GM12865 (cell line): ENCODE measurements around the gene PHF21B.

Source experiments
- DNase-seq: peaks from one replicate; pipeline ENCODE4 v3.0.0; 2010; ENCODE audit warnings: low read depth
- H3K4me3 ChIP-seq: 2 replicates; pipeline ENCODE4 v1.5.1; 2011; ENCODE audit warnings: mild to moderate bottlenecking, low read depth, low read length, control low read depth
- TF ChIP-seq, protein P1 (sequence below): IDR thresholded peaks from 2 replicates; pipeline ENCODE4 v1.5.1; 2011; ENCODE audit warnings: low read length, control low read depth, low read depth, inconsistent platforms; ENCODE audit not compliant: insufficient read depth; ENCODE audit errors: missing control alignments

Gene PHF21B

DNA sequence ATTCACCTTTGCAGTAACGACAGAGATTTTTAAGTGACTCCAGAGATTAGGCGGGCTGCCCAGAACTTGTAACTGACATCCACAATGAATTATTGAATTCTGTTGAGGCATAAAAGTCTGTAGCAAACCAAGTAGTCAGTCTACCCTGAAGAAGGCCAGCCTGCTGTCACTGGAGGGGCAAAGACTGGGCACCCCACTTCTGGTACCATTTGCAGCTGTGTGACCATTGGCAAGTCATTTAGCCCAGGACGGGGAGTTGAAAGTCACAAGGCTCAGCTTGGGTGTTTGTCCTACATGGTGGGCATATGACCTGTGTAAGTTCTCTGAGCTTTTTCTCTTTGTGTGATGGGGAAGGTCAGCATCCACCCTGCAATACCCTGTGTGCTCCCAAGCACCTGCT, 138.0 kb downstream of the PHF21B start:
- TF ChIP-seq, protein P1, sequence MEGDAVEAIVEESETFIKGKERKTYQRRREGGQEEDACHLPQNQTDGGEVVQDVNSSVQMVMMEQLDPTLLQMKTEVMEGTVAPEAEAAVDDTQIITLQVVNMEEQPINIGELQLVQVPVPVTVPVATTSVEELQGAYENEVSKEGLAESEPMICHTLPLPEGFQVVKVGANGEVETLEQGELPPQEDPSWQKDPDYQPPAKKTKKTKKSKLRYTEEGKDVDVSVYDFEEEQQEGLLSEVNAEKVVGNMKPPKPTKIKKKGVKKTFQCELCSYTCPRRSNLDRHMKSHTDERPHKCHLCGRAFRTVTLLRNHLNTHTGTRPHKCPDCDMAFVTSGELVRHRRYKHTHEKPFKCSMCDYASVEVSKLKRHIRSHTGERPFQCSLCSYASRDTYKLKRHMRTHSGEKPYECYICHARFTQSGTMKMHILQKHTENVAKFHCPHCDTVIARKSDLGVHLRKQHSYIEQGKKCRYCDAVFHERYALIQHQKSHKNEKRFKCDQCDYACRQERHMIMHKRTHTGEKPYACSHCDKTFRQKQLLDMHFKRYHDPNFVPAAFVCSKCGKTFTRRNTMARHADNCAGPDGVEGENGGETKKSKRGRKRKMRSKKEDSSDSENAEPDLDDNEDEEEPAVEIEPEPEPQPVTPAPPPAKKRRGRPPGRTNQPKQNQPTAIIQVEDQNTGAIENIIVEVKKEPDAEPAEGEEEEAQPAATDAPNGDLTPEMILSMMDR = no peak
- no peak overlapping the region for H3K4me3 ChIP-seq
- no peak for DNase-seq

DNA sequence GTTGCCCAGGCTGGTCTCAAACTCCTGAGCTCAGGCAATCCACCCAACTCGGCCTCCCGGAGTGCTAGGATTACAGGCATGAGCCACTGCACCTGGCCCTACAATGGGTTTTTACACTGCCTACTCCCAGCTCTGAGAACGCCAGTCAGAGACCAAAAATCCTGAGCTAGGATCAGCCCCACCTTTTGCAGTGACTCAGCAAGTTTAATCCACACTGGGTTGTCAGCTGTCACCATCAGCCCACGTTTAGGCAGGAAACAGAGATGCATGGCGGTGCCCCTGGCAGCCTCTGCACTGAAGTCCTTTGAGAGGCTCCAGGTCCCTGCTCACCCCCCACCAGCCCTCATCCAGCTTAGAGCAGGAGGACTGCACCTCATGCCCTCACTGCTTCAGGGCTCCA, 139.8 kb downstream of the PHF21B start:
- TF ChIP-seq, protein P1 = no peak
- no peak overlapping the region for H3K4me3 ChIP-seq
- no peak for DNase-seq

DNA sequence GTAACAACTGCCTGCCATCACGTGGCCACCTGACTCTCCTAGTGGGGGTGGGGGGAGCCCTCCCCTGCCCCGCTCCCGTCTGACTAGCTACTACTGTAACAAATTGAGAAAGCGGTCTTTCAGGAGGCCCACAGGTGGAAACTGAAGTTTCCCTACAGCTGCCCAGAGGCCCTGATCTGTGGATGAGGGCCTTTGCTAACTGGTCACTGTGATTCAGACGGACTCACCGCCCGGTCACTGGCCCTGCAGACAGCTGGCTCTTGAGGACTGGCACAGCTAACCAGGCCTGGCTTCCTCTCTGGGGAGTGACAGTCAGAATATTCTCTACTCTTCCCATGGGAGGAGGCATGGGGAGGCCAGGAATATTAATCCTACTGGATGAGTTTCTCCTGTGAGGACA, 140.6 kb downstream of the PHF21B start:
- no peak overlapping the region for H3K4me3 ChIP-seq
- no peak for DNase-seq
- TF ChIP-seq, protein P1 = no peak

DNA sequence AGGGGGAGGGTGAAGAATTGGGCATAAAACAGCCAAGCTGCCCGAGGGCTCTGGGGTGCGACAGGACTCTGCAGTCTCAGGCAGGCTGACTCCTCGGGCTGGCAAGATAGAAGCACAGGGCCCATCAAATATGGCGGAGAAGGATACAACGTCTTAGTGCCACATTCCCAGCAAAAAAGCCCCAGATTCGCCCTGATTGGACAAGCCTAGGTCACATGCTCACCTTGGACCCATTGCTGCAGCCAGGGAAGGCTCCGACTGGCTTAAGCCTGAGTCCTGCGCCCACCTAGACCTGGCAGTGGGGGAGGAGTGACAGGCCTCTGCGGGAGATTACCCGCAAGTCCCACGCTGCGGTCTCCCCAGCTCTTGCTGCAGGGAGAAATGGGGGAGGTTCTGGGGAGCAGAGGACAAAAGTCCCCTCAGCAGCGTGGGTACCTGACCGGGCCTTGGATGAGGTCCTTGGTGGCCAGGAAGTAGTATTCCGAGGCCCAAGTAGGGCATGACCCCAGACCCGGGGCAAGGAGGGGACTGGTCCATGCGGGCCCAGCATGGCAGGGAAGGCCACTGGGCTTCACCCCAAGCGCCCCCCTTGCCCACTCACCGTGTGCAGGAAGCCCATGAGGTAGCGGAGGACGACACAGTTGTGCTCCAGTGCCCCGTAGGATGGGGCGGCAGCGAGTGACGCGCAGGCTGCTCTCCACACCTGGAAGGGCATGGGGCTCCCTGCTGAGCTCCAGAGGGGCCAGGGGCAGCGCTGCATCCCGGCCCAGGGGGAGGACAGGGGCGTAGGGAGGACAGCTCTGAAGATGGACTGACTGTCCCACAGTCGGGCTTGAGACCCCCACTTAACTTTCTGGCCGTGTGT, 144.4 kb downstream of the PHF21B start:
- DNase-seq = no peak
- no peak overlapping the region for H3K4me3 ChIP-seq
- TF ChIP-seq, protein P1 = no peak

DNA sequence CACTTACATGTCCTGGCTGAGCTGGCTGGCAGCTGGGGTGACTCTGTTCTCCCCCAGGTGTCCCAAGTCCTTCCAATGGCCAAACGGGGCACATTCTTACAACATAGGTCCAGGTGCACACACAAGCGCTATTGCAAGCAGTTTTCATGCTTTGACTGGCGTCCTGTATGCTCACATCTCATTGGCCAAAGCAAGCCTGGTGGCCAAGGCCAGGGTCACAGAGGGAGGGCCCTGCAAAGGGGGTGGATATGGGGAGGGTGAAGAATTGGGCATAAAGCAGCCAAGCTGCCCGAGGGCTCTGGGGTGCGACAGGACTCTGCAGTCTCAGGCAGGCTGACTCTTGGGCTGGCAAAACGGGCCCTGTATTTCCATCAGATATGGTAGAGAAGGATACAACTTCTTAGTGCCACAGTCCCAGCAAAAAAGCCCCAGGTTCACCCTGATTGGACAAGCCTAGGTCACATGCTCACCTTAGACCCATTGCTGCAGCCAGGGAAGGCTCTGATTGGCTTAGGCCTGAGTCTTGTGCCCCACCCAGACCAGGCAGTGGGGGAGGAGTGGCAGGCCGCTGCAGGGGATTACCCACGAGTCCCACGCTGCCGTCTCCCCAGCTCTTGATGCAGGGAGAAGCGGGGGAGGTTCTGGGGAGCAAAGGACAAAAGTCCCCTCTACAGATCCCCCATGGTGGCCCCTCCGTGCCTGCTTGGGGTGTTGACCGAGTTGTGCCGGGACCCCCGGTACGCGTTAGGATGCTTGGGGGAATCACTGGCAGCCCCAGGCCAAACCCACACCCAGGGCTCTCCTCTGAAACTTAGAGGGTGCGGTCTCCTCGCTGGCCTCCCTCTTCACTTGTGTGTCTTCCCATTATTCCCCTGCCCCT, 146.6 kb downstream of the PHF21B start:
- TF ChIP-seq, protein P1 = no peak
- no peak overlapping the region for H3K4me3 ChIP-seq
- DNase-seq = peak; percentile 37

DNA sequence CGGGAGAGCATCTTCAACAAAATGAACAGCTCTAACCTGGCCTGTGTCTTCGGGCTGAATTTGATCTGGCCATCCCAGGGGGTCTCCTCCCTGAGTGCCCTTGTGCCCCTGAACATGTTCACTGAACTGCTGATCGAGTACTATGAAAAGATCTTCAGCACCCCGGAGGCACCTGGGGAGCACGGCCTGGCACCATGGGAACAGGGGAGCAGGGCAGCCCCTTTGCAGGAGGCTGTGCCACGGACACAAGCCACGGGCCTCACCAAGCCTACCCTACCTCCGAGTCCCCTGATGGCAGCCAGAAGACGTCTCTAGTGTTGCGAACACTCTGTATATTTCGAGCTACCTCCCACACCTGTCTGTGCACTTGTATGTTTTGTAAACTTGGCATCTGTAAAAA, 147.5 kb downstream of the PHF21B start:
- DNase-seq = no peak
- TF ChIP-seq, protein P1 = no peak
- no peak overlapping the region for H3K4me3 ChIP-seq
